OCI-LY7 (cell line): Measurements from ENCODE around the gene BARX2. TPM values are rescaled to one million over a fixed set of nuclear protein-coding genes. Genes with fewer than 3 reads are reported as not detected.

Experiments
- BruUV-seq: library from RNA; stranded (reverse); fragments of 400-500 nt; replicated peaks from 2 replicates; lab custom pipeline; 2021; lab: Mats Ljungman, UMichigan
- CTCF ChIA-PET: fragments of 300-600 bp; sonication (Branson Sonifier 250); formaldehyde crosslinking; loops from one replicate; lab custom pipeline; 2022; ENCODE audit warnings: antibody characterized with exemption; ENCODE audit not compliant: unreplicated experiment; lab: Charles Lee
- POLR2A ChIA-PET: fragments of 300-600 bp; sonication (Branson Sonifier 250); formaldehyde crosslinking; loops from one replicate; lab custom pipeline; 2022; ENCODE audit warnings: antibody characterized with exemption; lab: Charles Lee
- DNase-seq: peaks from one replicate; pipeline ENCODE4 v3.0.0-alpha.2; 2015; ENCODE audit warnings: low spot score
- H2AFZ ChIP-seq: fragments of 200-600 bp; sonication (generic), shearing (Covaris generic); 2 replicates; pipeline ENCODE4 v1.6.1; 2014; ENCODE audit warnings: mild to moderate bottlenecking, antibody characterized with exemption, low read length, moderate library complexity
- H3K27ac ChIP-seq: fragments of 200-600 bp; sonication (generic); 2 replicates; pipeline ENCODE4 v1.5.1; 2014; ENCODE audit warnings: mixed run types, low read depth, mild to moderate bottlenecking, moderate library complexity, low read length, inconsistent platforms; ENCODE audit not compliant: poor library complexity, severe bottlenecking
- H3K36me3 ChIP-seq: fragments of 200-600 bp; sonication (generic); 2 replicates; pipeline ENCODE4 v1.6.1; 2014; ENCODE audit warnings: mild to moderate bottlenecking, antibody characterized with exemption, low read length, moderate library complexity, mixed read lengths; ENCODE audit not compliant: insufficient read depth
- H3K4me1 ChIP-seq: fragments of 200-600 bp; sonication (generic); 2 replicates; pipeline ENCODE4 v1.5.1; 2014; ENCODE audit warnings: mild to moderate bottlenecking, low read length; ENCODE audit not compliant: insufficient read depth, poor library complexity, severe bottlenecking
- H3K4me2 ChIP-seq: fragments of 200-600 bp; sonication (generic); 2 replicates; pipeline ENCODE4 v1.6.1; 2014; ENCODE audit warnings: mild to moderate bottlenecking, low read length
- H3K4me3 ChIP-seq: fragments of 200-600 bp; sonication (generic); 2 replicates; pipeline ENCODE4 v1.5.1; 2014; ENCODE audit warnings: mild to moderate bottlenecking, low read depth, low read length; ENCODE audit not compliant: poor library complexity, severe bottlenecking
- H3K79me2 ChIP-seq: fragments of 200-600 bp; sonication (generic); 2 replicates; pipeline ENCODE4 v1.6.1; 2016; ENCODE audit warnings: low read depth, mild to moderate bottlenecking, low read length, moderate library complexity, mixed read lengths; ENCODE audit not compliant: insufficient read depth
- H3K9me2 ChIP-seq: fragments of 200-600 bp; sonication (generic); 2 replicates; pipeline ENCODE4 v1.6.1; 2016; ENCODE audit warnings: mild to moderate bottlenecking, low read length, mixed read lengths; ENCODE audit not compliant: insufficient read depth
- H3K9me3 ChIP-seq: fragments of 200-600 bp; sonication (generic); 2 replicates; pipeline ENCODE4 v1.6.1; 2014; ENCODE audit warnings: mild to moderate bottlenecking, mixed run types, low read length, mixed read lengths
- H4K20me1 ChIP-seq: fragments of 200-600 bp; sonication (generic); 2 replicates; pipeline ENCODE4 v1.6.1; 2014; ENCODE audit warnings: mild to moderate bottlenecking, antibody characterized with exemption, low read length, moderate library complexity, mixed read lengths; ENCODE audit not compliant: insufficient read depth
- CTCF ChIP-seq: fragments of 200-600 bp; sonication (generic); conservative IDR thresholded peaks from 2 replicates; pipeline ENCODE4 v1.5.1; 2014; ENCODE audit warnings: mild to moderate bottlenecking, antibody characterized with exemption, low read length, moderate library complexity, mixed read lengths
- EZH2phosphoT487 ChIP-seq: fragments of 200-600 bp; sonication (generic); IDR thresholded peaks from 2 replicates; pipeline ENCODE4 v1.6.1; 2018; ENCODE audit warnings: low read depth, borderline replicate concordance, mild to moderate bottlenecking, mixed run types, antibody characterized with exemption, low read length, moderate library complexity, mixed read lengths
- intact Hi-C: fragments of 100-400 bp; cut with micrococcal nuclease; formaldehyde crosslinking; loops from one replicate; pipeline ENCODE4 v1.10.0; 2022; ENCODE audit not compliant: unreplicated experiment
- total RNA-seq, 2 experiments: library from RNA; depleted of rRNA in 1 of 2; stranded (reverse); fragments of >200 nt in 1 of 2; shearing (Covaris generic) in 1 of 2; gene quantifications; 2 replicates each; pipeline ENCODE4 v1.2.3, GENCODE V29; 2014 to 2022

The BARX2 gene
- total RNA-seq, 2 experiments from 2014 or later: 0.06 to 0.23 TPM

- no peaks in the 10 kb centered on the region for H3K4me1 ChIP-seq
- no peak overlapping the region for H3K4me2 ChIP-seq
- H3K4me3 ChIP-seq: no peak overlapping the region
- DNase-seq: no peak
- H3K27ac ChIP-seq: no peak overlapping the region
- no peaks in the 10 kb centered on the region for H3K9me3 ChIP-seq
- intact Hi-C loops: no loop called here
- H3K79me2 ChIP-seq: no peaks in the 10 kb centered on the region
- TF ChIP-seq CTCF: no peak
- TF ChIP-seq EZH2phosphoT487: no peak
- H3K36me3 ChIP-seq: no peaks in the 10 kb centered on the region
- ChIA-PET CTCF (no interaction called here), POLR2A (interaction anchor here (0.8 kb wide), 1 partner anchor 18 kb away, joined by 3 read pairs; no protein-coding TSS in a partner anchor)
- no peaks in the 10 kb centered on the region for H4K20me1 ChIP-seq
- BruUV-seq: no TSS peak
- H3K9me2 ChIP-seq: no peaks in the 10 kb centered on the region
- no peak overlapping the region for H2AFZ ChIP-seq
Observed at GRCh38 chr11:129418039-129418438, 42.4 kb downstream of the BARX2 start.

- Histone ChIP-seq H3K79me2 (no peaks in the 10 kb centered on the region), H3K36me3 (no peaks in the 10 kb centered on the region), H3K27ac (no peak overlapping the region), H3K4me3 (no peak overlapping the region), H3K9me3 (no peaks in the 10 kb centered on the region), H2AFZ (no peak overlapping the region), H3K4me2 (no peak overlapping the region), H3K9me2 (no peaks in the 10 kb centered on the region), H4K20me1 (no peaks in the 10 kb centered on the region), H3K4me1 (no peaks in the 10 kb centered on the region)
- POLR2A ChIA-PET: no interaction called here
- no peak for DNase-seq
- CTCF ChIA-PET: no interaction called here
- no peak for TF ChIP-seq EZH2phosphoT487
- no peak for TF ChIP-seq CTCF
- intact Hi-C loops: no loop called here
- no TSS peak for BruUV-seq
Observed at GRCh38 chr11:129419386-129419785, 43.7 kb downstream of the BARX2 start.

- Histone ChIP-seq H3K4me3 (no peak overlapping the region), H3K9me3 (no peaks in the 10 kb centered on the region), H3K27ac (no peak overlapping the region), H3K4me2 (no peak overlapping the region), H3K9me2 (no peaks in the 10 kb centered on the region), H2AFZ (no peak overlapping the region), H4K20me1 (no peaks in the 10 kb centered on the region), H3K36me3 (no peaks in the 10 kb centered on the region), H3K4me1 (no peaks in the 10 kb centered on the region), H3K79me2 (no peaks in the 10 kb centered on the region)
- ChIA-PET POLR2A (no interaction called here), CTCF (no interaction called here)
- no peak for TF ChIP-seq CTCF
- TF ChIP-seq EZH2phosphoT487: no peak
- no TSS peak for BruUV-seq
- intact Hi-C loops: no loop called here
- no peak for DNase-seq
Observed at GRCh38 chr11:129423426-129423825, 47.8 kb downstream of the BARX2 start.
